ENCODE data around the gene CISTR.
"Not testable (repeated sequence)": the region's sequence is repeated elsewhere in the genome, so short reads cannot be mapped to it uniquely, and the experiment has no call there.

The CISTR gene

DNA sequence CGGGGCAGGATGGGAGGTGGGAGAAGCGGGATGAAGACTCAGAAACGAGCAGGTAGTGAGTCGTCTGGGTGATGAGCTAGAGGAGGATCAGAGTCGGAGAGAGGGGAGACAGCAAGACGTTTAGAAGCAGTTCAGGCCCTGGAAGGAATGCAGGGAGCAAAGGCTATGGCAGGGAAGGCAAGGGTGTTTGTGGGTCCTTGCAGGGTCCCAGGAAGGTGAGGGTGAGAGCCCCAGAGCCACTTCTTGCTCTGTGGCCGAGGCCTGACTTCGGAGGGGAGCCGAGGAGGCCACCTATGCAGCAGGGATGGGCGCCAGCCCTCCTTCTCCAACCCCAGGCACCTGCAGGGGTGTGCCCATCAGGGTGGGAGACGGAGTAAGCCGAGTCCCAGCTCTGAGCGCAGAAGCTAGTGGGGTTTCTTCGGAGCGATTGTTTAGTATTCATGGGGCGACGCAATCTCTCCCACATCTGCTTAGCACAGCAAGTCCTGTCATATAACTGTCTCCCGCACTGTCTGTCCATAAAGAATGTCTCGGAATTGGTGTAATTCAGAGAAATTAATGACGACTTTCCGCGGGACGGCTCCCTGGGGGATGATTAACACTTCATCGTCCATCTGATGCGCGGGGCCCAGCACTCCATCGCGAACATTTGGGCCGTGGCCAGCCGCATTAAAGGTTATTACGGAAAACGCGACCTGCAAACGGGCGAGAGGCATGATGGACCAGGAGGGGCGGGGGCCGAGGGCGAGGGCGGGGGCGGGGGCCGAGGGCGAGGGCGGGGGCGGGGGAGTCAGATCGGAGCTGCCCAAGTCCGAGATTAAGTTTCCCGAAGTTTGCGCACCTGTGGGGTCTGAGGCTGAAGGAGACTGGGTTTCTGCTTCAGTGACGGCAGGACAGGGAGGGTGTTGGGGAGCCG, 12.3 kb downstream of the CISTR start:
- no peak for DNase-seq

DNA sequence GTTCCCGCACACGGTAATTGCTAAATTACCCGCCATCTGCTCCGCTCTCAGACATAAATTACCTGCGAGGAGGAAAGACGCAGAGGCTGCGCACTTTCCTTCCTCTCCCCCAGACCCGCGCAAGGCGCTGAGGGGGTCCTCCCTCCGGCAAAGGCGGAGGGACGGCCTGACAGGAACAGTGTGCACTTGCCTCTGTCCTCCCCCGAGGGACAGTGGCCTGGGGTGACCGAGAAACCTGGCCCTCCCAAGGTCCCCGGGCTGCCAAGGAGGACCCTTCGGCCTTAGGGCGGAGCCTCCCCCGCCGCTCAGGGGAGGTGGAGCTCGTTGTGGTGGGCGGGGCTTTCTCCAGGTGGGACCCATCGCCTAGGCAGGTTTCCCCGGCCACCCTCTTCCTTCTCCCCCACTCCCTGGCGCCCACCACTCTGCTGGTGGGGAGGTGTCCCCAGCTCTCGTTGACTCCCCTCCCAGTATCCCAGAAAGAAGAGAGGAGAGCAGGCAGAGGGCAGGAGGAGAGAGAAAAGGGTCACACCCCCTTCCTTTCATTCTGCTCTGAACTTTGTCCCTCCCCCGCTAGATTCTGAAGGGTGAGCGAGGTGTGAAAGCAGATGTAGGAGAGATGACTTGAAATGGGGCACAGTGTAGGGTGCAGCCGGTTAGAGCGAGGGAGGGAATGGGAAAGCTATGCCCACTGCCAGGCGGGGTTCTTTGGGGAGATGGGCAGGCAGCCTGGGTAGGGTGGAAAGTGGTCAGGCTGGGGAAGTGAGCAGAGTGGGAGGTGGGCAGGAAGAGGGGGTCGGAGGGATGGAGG, 13.2 kb downstream of the CISTR start:
- no peak for DNase-seq

DNA sequence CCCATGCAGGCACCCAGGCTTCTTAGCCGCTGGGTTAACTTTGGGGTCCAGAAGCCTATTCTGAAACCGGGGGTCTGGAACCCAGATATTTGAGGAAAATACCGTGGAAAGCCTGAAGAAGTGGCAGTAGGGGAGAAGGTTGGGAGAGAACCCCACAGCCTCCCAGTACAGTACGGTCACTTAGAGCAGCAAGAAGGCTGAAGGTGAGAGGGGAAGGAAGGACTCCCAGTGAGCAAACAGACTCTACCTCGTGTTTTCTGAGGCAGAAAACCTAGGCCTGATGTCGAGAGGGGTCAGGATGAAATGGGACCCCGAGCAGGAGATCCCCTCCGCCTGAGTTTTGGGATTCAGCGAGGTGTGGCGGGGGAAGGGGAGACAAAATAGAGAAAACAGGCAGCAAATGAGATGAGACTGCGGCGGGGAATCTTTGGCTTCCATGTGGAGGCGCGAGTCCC, 13.8 kb downstream of the CISTR start:
- DNase-seq = no peak

DNA sequence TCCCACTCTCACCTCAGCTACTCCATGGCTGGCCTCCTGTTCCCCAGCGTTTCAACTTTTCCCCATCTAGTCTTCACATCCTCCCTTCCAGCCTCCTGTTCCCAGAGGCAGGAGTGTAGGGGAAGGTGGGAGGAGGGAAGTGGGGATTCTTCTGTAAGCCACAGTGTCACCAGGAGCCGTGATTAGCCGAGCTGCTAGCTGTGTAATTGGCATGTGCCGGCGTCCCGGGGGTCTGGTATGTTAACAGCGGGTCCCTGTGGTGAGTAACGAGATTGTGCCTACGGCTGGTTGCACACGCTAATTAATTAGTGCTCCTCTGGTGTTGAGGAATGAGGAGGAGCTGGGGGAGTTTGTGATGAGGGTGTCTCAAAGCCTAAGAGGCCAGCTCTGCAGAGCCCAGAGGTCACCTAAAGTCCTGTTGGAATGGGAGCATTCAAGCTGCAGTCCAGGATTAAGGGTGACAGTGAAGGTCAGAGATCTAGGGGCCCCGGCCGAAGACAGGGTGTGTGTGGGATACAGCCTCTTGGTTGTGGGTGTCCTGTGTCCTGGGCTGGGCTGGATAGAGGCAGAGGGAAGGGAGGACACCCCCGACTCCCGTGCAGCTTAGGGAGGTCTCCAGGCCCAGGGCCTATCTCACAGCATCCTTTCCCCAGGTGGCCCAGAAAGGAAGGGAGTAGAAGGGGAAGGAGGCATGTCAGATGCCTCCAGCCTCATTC, 14.5 kb downstream of the CISTR start:
- DNase-seq = no peak

DNA sequence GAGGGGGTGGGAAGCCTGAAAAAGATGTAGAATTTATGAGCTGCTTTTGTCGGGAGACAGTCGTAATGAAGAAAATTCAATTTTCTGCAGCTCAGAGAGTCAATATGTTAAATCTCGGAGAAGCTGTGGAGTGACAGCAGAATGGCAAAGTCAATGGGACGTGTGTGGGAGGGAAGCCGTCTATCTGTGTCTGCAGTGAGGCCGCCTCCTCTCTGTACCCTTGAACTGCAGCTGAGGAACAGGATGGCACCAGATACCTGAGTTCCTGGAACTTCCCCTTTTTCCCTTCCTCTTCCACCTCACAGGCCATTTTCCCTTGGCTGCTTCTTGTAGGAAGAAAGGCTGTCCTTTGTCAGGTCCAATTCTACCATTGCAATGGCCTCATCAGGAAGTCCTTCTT, 15.2 kb downstream of the CISTR start:
- no peak for DNase-seq

DNA sequence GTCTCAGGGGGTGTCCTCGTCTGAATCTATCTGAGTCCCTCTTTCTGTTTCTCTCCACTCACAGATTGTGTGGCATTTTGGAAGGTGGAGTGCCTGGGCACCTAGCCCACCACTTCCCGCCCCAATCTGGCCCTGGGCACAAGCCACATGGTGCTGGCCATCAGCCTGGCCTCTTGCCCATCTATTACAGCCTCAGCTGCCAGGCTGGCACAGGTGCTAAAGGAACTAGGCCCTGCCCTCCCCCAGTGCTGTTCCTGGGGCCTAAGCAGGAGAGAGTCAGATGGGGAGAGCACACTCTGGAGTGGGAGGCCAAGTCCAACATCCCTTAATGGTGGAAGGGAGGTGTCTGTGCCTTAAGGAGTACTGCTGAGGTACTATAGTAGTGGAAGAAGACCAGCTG, 16.2 kb downstream of the CISTR start:
- no peak for DNase-seq

DNA sequence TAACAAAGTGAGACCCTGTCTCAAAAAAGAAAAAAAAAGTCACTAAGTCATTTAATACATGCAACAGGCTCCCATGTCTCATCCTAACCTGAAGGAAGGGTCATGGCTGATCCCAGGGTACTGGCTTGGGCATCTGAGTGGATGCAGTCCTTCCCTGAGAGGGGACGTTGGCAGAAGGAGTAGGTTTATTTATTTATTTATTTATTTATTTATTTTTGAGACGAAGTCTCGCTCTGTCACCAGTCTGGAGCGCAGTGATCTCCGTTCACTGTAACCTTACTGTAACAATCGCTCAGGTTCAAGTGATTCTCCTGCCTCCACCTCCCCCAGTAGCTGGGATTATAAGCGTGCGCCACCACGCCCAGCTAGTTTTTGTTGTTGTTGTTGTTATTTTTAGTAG, 17.4 kb downstream of the CISTR start:
- DNase-seq = no peak

DNA sequence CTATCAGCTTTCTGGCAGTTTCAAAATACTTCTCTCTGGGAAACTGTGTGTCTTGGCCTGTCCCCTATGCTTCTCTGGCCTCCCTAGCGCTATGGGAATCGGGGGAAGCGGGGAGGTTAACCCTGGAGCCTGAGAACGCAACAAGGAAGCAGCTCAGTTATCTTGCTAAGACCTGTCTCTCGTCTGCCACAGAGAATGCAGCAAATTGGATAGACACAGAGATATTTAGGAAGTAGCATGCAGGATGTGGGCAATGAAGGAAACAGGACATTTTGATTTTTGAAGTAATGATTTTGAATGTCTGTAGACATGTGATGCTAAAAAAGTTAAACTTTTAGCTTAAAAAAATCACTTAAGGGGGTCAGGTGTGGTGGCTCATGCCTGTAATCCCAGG, 18.0 kb downstream of the CISTR start:
- DNase-seq = no peak

DNA sequence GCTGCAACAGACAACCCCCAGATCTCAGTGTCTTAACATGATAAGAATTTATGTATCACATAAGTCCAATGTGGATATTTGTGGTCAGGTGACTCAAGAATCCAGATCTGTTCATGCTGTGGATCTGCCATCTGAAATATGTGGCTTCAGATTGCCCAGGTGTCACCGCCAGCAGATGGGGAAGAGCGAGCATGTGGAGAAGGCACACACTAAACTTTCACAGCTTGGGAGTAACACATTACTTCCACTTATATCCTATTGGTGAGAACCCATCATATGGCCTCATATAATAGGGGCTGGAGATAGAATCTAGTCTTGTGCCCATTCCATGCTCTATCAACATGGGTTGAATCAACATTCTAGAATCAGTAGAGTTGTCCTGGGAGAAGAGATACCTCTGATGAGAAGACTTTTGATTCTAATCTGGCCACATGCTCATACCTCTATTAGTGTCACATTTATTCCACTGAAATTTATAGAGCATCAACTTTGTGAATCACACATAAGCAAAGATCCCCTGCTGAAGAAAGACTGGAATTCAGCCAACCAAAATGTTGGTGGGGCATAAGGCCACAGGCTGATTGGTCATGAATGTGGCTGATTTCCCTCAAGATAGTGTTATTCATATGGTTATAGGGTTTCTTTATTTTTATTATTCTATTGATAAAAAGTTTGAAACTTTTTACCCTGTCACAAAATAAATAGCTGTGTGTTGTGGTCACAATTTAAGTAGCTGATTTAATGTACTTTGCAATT, 18.6 kb downstream of the CISTR start:
- no peak for DNase-seq

DNA sequence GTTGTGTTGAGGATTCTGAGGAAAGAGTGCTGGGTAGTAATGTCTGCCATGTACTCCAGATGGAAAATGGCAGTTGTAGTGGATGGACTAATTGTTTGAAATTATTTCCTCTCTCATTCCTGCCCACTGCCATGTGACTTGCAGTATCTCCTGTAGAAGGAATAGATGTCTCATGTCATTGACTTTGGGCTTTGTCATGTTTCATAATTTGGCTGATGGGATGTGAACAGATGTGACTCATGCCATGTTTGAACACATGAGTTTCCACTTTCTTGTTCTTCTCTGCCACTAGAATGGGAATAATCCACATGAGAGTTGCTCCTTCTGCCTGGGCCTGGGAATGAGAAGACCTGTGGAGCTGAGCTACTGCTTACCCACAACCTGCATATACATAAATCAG, 22.1 kb downstream of the CISTR start:
- DNase-seq = no peak

DNA sequence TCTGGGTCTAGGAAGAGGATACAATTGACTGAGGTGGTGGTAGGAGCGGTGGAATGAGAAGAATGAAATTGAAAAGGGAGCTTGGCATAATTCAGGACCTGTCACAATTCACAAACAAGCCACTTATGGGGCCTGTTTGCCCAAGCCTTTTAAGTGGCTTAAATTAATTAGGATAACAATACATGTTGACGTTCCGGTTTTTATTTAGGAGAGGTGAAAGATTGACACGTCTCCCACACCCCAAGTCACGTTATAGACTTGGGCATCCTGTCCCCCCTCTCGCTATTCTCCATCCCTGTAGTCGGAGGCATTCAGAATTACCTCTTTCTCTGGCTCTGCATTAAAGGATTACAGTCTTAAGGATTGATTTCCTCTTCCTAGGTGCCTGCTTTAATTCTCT, 23.6 kb downstream of the CISTR start:
- no peak for DNase-seq

DNA sequence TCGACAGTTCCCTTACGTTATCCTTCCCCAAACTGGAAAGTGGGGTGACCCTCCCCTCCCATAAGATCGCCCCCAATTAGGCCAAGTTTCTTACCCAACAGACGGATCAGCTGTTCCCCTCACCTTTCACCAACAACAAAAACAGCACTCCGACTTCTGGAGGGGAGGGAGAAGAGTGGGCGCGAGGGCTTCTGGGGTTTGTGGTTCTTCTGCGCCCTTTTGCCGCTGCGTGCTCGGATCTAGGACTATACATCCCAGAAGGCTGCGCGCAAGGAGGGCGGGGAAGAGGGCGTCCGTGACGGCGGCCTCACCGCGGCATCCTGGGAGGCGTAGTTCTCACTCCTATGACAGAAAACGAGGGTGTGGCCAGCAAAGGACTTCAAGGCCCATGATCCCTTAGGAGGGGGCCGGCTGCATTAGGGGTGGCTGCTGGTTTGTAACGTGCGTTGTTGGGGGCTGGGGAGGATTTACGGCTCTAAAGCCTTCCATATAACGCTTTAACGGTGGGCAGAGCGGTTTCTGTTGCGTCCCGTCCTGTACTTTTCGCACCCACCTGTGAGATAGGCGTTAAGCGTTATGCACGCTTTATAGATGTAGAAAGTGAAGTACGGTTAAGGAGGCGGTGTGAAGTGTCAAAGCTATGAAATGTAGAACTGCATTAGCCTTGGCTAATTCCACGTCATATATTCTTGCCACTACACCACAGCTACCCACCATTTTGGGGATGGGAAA, 24.3 kb downstream of the CISTR start, which contains the start of gene CALCOCO1:
CALCOCO1 (minus strand) TSS at position 143 of the 732 bp plus-strand sequence. CDS start 2,210 bp downstream, outside the sequence.
- DNase-seq = peak; percentile 98

DNA sequence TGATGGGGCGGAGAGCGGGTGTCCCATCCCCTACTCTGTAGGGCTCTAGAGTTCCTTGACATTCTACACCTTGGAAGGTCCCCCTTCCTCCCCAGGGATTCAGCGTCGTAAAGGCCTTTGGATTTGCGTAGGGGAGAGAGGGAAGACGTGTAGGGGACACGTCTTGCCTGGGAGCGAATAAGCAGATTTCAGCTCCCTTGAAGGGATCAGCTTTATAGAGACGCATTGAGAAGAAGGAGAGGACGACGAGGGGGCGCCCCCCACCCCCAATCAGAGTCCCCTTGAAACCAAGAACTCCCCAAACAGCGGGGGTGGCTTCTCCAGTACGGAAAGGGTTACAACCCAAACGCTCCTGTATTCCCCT, 24.9 kb downstream of the CISTR start:
- DNase-seq = no peak

DNA sequence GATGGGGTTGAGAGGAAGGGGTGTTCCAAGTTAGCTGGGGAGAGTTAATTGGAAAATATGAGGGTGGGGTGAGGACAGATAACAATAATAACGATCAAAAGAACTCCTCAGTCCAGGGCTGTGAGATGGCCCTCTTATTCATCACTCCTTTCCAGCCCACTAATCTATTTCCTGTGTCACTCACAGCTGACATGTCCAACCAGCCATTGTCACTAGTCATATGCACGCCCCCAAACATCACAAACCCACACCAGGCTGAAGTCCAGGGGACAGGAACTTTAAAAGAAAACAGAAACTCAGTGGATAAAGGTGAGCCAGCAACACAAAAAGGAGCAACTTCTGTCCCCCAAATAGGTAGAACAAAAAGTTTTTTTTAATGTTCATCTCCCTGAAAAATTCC, 25.4 kb downstream of the CISTR start:
- DNase-seq = peak; percentile 22

DNA sequence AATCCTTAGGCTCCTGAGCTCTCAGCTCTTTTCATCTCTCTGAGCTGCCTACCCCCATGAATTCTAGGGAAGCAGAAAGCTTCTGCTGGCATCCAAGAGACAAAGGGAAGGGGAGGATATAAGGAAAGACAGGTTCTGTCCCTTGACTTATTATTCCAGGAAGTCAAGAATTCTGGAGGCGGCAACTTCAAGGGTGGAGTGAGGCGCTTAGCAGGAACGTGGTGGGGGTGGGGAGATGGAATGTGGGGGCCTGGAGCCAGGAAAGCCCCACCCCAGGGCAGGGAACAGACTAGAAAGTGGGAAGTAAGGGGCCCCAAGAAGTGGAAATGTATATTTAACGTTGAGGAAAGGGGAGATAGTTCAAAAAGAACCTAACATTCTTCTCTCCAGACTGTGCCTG, 26.0 kb downstream of the CISTR start:
- DNase-seq = no peak

DNA sequence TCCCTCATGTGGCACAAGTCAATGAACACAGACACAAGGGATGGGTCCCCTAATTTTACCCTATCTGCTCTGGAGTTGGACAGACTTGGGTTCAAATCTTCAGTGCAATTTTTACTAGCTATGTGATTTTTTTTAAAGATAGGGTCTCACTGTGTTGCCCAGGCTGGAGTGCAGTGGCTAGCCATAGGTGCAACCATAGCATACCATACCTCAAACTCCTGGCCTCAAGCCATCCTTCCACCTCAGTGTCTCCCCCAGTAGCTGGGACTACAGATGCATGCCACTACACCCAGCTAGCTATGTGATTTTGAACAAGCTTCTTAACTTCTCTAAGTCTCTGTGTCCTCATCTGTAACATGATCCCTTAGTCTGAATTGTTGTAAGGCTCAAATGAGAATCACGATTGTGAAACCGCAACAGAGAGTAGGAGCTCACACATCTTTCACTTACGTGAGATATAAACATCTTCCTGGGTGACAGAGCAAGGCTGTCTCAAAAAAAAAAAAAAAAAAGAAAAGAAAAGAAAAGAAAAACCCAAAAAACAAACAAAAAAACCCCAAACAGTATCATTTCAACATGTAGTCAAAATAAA, 29.2 kb downstream of the CISTR start:
- peak; percentile 40 for DNase-seq

DNA sequence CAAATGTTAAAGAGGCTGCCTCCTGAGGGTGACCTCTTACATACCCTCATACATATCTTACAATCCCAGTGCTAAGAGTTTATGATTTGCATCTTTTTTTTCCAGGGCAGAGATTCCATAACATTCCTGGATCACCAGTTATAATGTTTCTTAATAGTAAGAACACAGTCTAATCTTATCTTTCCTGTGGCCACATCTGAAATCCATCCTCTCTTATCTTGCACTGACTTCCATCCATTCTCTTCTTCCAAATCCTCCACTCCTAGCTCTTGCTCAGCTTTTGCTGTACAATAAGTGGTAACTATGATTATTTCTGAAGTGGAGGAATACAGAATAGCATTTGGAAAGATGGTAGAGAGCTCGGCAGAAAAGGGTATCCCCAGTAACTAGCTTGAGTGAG, 30.8 kb downstream of the CISTR start:
- no peak for DNase-seq

DNA sequence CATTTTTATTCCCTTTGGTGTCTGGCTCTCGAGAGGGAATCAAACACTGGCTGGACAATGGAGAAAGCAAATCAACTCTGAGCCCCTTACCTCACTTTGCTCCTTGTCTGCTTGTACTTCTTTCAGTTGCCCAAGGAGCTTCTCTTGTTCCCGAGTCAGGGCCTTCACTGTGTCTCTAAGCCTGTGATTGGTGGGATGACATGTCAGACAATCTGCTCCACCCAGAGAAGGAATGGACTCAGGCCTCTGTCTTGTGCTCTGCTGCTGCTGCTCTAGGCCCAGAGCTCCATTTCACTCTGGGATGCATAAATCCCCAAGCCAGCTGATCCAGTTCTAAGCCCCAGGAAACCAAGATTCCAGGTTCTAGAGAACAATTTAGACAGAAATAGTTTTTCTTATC, 32.1 kb downstream of the CISTR start:
- DNase-seq = no peak

DNA sequence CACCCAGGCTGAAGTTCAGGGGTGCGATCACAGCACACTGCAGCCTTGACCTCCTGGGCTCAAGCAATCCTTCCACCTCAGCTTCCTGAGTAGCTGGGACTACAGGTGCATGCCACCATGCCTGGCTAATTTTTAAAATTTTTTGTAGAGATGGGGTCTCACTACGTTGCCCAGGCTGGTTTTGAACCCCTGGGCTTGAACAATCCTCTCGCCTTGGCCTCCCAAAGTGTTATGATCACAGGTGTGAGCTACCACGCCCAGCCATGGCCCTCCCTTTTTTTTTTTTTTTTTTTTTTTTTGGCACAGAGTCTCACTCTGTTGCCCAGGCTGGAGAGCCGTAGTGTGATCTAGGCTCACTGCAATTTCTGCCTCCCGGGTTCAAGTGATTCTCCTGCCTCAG, 33.2 kb downstream of the CISTR start:
- not testable (repeated sequence) for DNase-seq

DNA sequence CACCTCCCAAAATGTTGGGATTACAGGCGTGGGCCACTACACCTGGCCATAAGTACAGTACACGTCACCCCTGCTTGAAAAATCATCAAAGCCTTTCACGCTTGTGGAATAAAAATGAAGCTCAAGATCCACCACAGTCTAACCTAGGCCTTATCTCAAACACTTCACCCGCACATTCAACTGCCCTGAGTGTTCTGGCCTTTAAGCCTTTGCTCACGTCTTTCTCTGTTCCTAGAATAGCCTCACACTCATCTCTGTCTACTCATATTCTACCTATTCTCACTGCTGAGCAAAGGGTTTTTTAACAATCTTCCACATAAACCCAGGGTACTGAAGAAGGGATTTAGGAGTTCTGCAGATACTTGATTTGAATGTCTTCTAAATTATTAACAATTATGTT, 34.5 kb downstream of the CISTR start:
- DNase-seq = no peak

DNA sequence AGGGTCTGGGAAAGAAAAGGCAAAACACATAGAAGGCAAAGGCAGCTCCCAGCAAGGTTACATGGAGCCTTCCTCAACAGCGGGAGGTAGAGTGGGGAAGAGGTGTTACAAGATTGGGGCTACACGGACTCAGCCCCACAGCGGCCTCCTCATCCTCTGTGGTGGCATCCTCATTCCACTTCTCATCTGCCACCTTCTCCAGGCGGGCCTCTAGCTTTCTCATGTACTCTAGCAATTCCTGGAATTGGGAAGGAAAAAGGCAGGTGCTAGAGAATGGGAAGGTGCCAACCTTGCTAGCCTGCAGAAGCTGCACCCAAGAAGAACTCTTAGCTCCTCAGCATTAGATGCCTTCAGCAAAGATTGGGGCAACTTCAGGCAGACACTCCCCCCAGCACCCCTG, 37.8 kb downstream of the CISTR start:
- DNase-seq = no peak
